ENCODE data around the gene TCHP.

TCHP gene

DNA sequence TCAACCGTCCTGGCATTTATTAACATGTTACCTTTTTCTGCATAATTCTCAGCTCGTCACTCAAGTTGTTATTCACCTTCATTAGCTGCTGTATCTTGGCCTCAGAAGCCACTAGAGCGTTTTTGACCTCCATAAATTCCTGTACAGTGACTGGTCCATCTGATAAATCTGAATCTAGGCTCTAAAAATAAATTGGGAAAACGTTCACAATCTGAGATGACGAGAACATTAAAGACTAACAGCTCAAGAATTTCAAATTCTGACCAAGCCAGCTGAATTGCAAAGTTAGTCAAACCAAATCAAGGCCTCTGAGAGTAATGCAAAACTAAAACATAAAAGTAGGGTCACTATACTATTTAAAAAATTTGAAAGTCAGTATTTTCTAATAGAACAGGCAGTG lies 51.1 kb downstream of the TCHP start:
- Mint-ChIP-seq H3K4me1 (ENCODE audit: low read depth) (peaks cover 29% of the 10 kb centered on the region), H3K36me3 (peaks cover 24% of the 10 kb centered on the region), H3K27ac (no peak overlapping the region), H3K9me3 (ENCODE audit: low read depth) (no peaks in the 10 kb centered on the region), H3K4me3 (no peak overlapping the region), H3K27me3 (no peaks in the 10 kb centered on the region)

DNA sequence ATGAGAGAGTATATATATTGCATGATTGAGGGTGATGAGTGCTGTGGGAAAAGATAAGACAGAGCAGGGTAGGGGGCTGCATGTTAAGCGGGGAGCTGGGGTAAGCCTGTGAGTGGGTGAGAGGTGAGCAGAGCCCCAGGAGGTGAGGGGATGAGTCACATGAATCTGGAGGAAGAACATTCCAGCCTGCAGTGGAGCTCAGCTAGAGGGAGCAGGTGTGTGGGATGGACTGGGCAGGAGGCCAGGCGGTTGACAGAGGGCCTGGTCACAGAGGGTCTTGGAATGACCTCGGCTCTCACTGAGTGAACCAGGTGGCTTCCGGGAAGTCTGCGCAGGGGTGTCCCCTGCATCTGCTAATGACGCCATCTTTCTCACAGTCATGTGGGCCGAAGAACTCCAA lies 51.7 kb downstream of the TCHP start:
- Mint-ChIP-seq H3K4me3 (no peak overlapping the region), H3K9me3 (ENCODE audit: low read depth) (no peaks in the 10 kb centered on the region), H3K27ac (peak overlapping the region; percentile 83), H3K36me3 (peaks cover 24% of the 10 kb centered on the region), H3K4me1 (ENCODE audit: low read depth) (peaks cover 23% of the 10 kb centered on the region), H3K27me3 (no peaks in the 10 kb centered on the region)

DNA sequence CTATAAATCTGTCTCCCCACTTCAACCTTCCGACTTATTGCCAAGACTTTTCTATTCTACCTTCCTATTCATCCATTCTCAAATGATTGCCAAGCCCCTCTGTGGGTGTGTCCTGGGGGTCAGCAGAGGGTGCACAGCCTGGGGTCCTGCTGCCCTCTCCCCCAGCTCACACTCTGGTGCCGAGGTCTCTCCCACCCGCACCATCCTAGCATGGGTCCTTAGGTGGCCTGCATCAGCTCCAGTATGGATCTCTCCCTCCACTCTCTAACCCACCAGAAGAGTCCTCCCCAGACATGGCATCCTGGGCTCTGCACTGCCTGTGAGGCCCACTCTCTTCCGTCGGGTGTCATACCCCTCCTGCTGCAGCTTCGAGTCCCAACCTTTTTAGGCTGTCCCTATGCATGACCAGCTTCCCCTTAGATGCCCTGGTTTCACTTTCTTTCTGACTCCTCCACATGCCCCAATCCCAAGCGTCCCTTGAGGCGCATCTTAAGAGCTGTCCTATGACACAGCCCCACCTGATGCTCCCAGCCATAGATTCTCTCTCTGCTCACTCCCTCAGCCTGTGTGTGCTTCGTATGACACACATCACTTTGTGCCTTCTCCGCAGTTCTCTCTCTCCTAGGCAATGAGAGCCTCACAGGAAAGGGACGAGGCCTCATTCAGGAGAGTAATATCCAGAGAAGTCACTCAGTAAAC lies 52.2 kb downstream of the TCHP start:
- Mint-ChIP-seq H3K4me1 (ENCODE audit: low read depth) (peaks cover 18% of the 10 kb centered on the region), H3K27me3 (no peaks in the 10 kb centered on the region), H3K27ac (peak overlapping the region; percentile 9), H3K4me3 (no peak overlapping the region), H3K36me3 (peaks cover 21% of the 10 kb centered on the region), H3K9me3 (ENCODE audit: low read depth) (no peaks in the 10 kb centered on the region)

GRCh38 chr12:109952873-109953272 lies 52.8 kb downstream of the TCHP start:
- Mint-ChIP-seq H3K27ac (peak overlapping the region; percentile 72), H3K4me3 (no peak overlapping the region), H3K27me3 (no peaks in the 10 kb centered on the region), H3K36me3 (peaks cover 18% of the 10 kb centered on the region), H3K9me3 (ENCODE audit: low read depth) (no peaks in the 10 kb centered on the region), H3K4me1 (ENCODE audit: low read depth) (peaks cover 12% of the 10 kb centered on the region)

- Mint-ChIP-seq H3K9me3 (ENCODE audit: low read depth) (no peaks in the 10 kb centered on the region), H3K4me1 (ENCODE audit: low read depth) (peaks cover 4% of the 10 kb centered on the region), H3K36me3 (peaks cover 12% of the 10 kb centered on the region), H3K27ac (peak overlapping the region; percentile 62), H3K27me3 (no peaks in the 10 kb centered on the region), H3K4me3 (no peak overlapping the region)
Observed at GRCh38 chr12:109953656-109954055, 53.6 kb downstream of the TCHP start.

- Mint-ChIP-seq H3K9me3 (ENCODE audit: low read depth) (no peaks in the 10 kb centered on the region), H3K4me1 (ENCODE audit: low read depth) (no peaks in the 10 kb centered on the region), H3K27ac (no peak overlapping the region), H3K36me3 (peaks cover 5% of the 10 kb centered on the region), H3K4me3 (no peak overlapping the region), H3K27me3 (no peaks in the 10 kb centered on the region)
Observed at GRCh38 chr12:109958374-109958773, 58.3 kb downstream of the TCHP start.

DNA sequence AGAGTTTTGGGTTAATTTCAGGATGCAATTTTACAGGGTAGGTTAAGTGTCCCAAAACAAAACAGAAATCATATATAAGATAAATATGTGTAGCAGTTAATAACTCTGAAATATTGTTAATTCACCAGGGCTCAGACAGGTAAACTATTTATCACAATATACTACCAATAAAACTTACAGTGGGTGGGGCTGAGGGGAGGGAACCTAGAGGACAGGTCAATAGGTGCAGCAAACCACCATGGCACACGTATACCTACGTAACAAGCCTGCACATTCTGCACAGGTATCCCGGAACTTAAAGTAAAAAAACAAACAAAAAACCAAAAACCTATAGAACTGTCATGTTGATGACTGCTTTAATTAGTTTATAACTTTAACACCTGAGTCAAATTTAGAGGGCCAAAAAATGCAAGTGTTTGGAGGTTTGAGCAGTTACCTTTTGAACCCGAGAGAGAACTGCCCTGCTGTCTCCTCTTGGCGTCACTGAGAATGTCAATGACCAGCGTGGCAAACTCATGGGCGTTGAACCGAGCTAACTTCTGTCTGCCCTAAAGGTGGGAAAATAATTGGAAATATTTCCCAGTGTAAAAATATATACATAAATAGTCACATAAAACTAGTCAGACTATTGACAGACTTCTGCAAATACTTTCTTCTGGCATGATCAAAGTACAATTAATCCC lies 59.5 kb downstream of the TCHP start:
- H3K36me3 Mint-ChIP-seq, result peaks cover 11% of the 10 kb centered on the region

DNA sequence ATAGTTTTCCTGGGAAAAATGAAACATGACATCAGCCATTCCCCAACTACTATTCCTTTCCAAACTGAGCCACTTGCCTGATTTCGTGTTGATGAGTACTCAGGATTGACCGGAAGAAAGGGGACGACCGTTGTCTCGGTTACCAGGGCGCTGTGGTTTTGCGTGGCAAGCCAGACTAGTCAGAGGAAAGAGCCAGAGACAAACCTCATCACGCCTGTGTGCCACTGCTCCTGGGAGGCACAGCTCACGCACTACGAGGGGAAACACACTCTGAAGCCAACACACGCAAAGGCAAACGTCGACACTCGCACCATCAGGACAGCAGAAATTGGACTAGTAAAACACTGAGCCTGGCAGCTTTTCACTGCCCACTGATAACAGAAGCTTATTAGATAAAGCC lies 61.1 kb downstream of the TCHP start:
- peaks cover 11% of the 10 kb centered on the region for H3K36me3 Mint-ChIP-seq
- no peaks in the 10 kb centered on the region for H3K9me3 Mint-ChIP-seq (ENCODE audit: low read depth)
- no peak overlapping the region for H3K4me3 Mint-ChIP-seq
- no peak overlapping the region for H3K27ac Mint-ChIP-seq
- no peaks in the 10 kb centered on the region for H3K4me1 Mint-ChIP-seq (ENCODE audit: low read depth)
- H3K27me3 Mint-ChIP-seq, result no peaks in the 10 kb centered on the region

More for the DNA sequence above, 59.5 kb downstream of the TCHP start:
- no peaks in the 10 kb centered on the region for H3K4me1 Mint-ChIP-seq (ENCODE audit: low read depth)
- no peak overlapping the region for H3K27ac Mint-ChIP-seq
- H3K9me3 Mint-ChIP-seq (ENCODE audit: low read depth), result no peaks in the 10 kb centered on the region
- no peaks in the 10 kb centered on the region for H3K27me3 Mint-ChIP-seq
- H3K4me3 Mint-ChIP-seq, result no peak overlapping the region

- peaks cover 11% of the 10 kb centered on the region for H3K36me3 Mint-ChIP-seq
- H3K27me3 Mint-ChIP-seq, result no peaks in the 10 kb centered on the region
- peaks cover 1% of the 10 kb centered on the region for H3K4me1 Mint-ChIP-seq (ENCODE audit: low read depth)
- no peaks in the 10 kb centered on the region for H3K9me3 Mint-ChIP-seq (ENCODE audit: low read depth)
- no peak overlapping the region for H3K27ac Mint-ChIP-seq
- no peak overlapping the region for H3K4me3 Mint-ChIP-seq
Observed at GRCh38 chr12:109961612-109962011, 61.5 kb downstream of the TCHP start.

GRCh38 chr12:109962398-109962797 lies 62.3 kb downstream of the TCHP start:
- Mint-ChIP-seq H3K27me3 (no peaks in the 10 kb centered on the region), H3K36me3 (peaks cover 11% of the 10 kb centered on the region), H3K27ac (peak overlapping the region; percentile 22)

DNA sequence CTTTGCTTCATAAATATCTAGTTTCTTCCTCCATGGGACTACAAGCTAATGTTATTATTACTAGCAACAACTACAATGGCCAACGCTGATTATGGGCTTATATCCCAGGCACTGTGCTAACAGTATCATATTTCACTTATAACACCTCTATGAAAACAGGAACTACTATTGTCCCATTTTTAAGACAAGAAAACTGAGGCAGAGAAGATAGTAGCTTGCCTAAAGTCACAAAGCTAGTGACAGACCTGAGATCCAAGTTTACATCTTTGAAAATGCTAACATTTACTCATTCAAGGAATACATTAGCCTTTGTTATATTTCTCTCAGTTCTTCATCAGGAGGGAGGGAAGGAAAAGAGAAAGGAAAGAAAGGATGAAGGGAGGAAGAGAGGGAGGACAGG lies 63.3 kb downstream of the TCHP start:
- peak overlapping the region; percentile 77 for H3K27ac Mint-ChIP-seq

More at GRCh38 chr12:109962398-109962797, 62.3 kb downstream of the TCHP start:
- peaks cover 3% of the 10 kb centered on the region for H3K4me1 Mint-ChIP-seq (ENCODE audit: low read depth)
- H3K9me3 Mint-ChIP-seq (ENCODE audit: low read depth), result no peaks in the 10 kb centered on the region
- H3K4me3 Mint-ChIP-seq, result no peak overlapping the region

DNA sequence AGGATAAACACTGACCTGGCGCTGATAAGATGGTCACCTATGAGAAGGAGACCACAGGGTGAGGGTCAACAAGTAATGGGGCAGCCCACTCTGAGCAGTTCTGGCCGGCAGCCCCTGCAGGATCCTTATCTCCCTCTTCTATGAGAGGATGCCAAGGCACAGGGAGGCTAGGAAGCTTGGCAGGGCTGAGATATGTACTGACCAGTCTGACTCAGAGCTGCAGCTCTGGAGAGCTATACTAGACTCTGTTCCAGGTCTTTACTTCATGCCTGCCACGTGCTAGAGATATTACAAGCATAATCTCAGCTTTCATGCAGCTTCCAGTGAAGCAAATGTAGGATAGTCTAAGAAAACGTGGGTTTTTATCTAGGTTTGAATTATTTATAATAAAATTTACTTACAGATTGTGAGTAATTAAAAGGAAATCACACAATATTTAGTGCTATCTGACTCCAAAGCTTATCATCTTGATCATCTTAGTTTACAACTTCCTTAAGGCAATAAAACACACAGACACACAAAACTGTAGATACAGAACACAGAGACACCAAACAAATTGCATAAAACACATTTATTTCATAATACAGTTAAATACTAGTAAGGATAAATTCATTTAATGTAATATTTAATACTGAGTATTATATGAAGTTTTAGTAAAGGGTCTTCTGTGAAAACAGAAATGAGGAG lies 63.8 kb downstream of the TCHP start:
- no peak overlapping the region for H3K4me3 Mint-ChIP-seq
- H3K36me3 Mint-ChIP-seq, result peaks cover 11% of the 10 kb centered on the region
- peaks cover 11% of the 10 kb centered on the region for H3K4me1 Mint-ChIP-seq (ENCODE audit: low read depth)
- H3K27ac Mint-ChIP-seq, result peak overlapping the region; percentile 77
- H3K27me3 Mint-ChIP-seq, result no peaks in the 10 kb centered on the region
- no peaks in the 10 kb centered on the region for H3K9me3 Mint-ChIP-seq (ENCODE audit: low read depth)

More for the DNA sequence above, 63.3 kb downstream of the TCHP start:
- Mint-ChIP-seq H3K9me3 (ENCODE audit: low read depth) (no peaks in the 10 kb centered on the region), H3K27me3 (no peaks in the 10 kb centered on the region), H3K36me3 (peaks cover 11% of the 10 kb centered on the region), H3K4me3 (no peak overlapping the region), H3K4me1 (ENCODE audit: low read depth) (peaks cover 11% of the 10 kb centered on the region)

DNA sequence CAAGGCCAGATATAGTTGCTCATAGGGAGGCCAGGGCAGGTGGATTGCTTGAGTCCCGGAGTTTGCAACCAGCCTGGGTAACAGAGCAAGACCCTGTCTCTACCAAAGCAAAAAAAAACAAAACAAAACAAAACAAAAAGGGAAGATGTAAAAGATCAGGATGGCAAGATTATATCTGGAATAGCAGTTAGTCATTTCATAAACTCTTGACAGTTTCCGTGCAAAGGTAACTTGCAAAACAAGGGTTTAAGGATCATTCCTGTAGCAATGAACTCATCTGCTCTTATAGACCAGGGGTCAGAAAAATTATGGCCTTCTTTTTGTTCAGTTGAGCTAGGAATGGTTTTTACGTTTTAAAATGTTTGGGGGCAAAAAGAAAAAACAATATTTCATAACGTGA lies 66.5 kb downstream of the TCHP start:
- H3K27ac Mint-ChIP-seq, result no peak overlapping the region
- H3K4me3 Mint-ChIP-seq, result no peak overlapping the region
- no peaks in the 10 kb centered on the region for H3K9me3 Mint-ChIP-seq (ENCODE audit: low read depth)
- H3K36me3 Mint-ChIP-seq, result peaks cover 9% of the 10 kb centered on the region
- H3K4me1 Mint-ChIP-seq (ENCODE audit: low read depth), result peaks cover 12% of the 10 kb centered on the region
- H3K27me3 Mint-ChIP-seq, result no peaks in the 10 kb centered on the region

DNA sequence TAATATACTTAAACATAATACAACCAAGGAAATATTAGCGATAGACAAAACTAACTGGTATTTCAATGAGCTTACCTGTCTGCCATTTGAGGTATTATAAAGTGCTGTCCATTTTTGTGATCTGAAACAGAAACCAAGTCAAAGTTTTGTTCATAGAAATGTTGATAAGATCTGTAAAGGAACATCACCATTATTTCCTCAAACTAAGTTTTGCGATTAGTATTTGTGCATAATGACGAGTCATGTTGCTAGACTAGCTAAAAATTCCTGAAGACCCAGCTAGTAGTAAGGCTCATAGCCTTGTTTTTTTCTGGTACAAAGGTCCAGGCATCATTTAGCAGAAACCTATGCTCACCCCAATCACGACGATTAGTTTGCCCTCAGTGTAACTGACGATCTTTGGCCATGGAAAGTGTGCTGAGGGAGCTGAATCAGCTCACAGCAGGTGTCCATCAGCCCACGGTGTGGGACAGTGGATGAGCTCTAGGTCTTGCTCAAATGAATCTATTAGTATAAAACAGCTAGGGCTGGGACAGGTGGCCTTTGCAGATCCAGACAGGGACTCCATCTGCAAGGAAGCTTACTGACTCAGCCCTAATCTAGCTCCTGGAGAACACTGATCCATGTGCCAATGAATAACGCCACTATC lies 67.4 kb downstream of the TCHP start:
- no peak overlapping the region for H3K4me3 Mint-ChIP-seq

More for the DNA sequence above, 67.4 kb downstream of the TCHP start:
- H3K27me3 Mint-ChIP-seq, result no peaks in the 10 kb centered on the region
- H3K27ac Mint-ChIP-seq, result peak overlapping the region; percentile 81
- peaks cover 16% of the 10 kb centered on the region for H3K4me1 Mint-ChIP-seq (ENCODE audit: low read depth)
- peaks cover 10% of the 10 kb centered on the region for H3K36me3 Mint-ChIP-seq
- H3K9me3 Mint-ChIP-seq (ENCODE audit: low read depth), result no peaks in the 10 kb centered on the region
